ENCODE data around the gene ADPRM. TPM values are rescaled to one million over a fixed set of nuclear protein-coding genes. Genes with fewer than 3 reads are reported as not detected.

The ADPRM gene
- total RNA-seq (10 to 100 TPM; 76.7 to 80.2 TPM), polyA plus RNA-seq (10 to 100 TPM; 69.4 to 91.5 (median 74.2) TPM), total RNA-seq (11.1 to 52.2 (median 28.9) reads per million in 6 experiments)

- Mint-ChIP-seq H3K4me1 (peaks cover 23 to 70% (median 66%) of the 10 kb centered on the region in 4 donors), H3K36me3 (peaks cover 7 to 37% (median 10%) of the 10 kb centered on the region in 3 donors), H3K27ac (peak within 1 kb of the TSS; percentile 94 to 99 (median 97)), H3K4me3 (peak within 1 kb of the TSS; percentile 91 to 99 (median 95)), H3K9me3 (no peaks in the 10 kb centered on the region), H3K27me3 (no peaks in the 10 kb centered on the region)
- ATAC-seq: peak; percentile 88 to 90
- POLR2A ChIA-PET: interaction anchor here (0.7 to 1.1 kb wide), 5 partner anchors 8 to 44 kb away, joined by 3 to 9 read pairs (median 3); partner anchors contain the start of gene TMEM220
- peak; percentile 74 to 94 (median 86) for DNase-seq
These were observed at the start of gene ADPRM, which contains the start of gene SCO1 for GRCh38 chr17:10697092-10698081. Gene ADPRM, plus strand, starts transcription at chr17:10697594. Its CDS starts 7,333 bp downstream, at chr17:10704927. Gene SCO1, minus strand, starts transcription at chr17:10697533. Its CDS starts 26 bp downstream, at chr17:10697507.

DNA sequence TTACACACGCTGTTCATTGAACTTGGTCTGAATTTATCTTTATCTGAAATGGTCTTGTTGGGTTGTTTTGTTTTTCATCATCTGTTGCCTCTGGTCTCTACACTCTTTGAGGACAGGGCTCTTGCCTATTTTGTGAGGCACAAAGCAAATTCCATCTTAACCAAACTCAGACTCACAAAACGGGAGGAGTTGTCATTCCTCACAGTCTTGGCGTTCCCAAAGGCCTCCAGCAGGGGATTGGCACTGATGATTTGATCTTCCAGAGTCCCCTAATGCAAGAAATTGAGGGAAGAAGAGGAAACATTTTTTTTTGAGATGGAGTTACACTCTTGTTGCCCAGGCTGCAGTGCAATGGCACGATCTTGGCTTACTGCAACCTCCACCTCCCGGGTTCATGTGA lies 49.0 kb upstream of the ADPRM start:
- no peaks in the 10 kb centered on the region for H3K27me3 Mint-ChIP-seq
- ATAC-seq (no peak), DNase-seq (no peak)
- peaks cover 8 to 14% (median 10%) of the 10 kb centered on the region in 4 donors for H3K4me1 Mint-ChIP-seq
- H3K27ac Mint-ChIP-seq: peak overlapping the region in 2 of 10 donors; percentile 26 to 41
- POLR2A ChIA-PET: no interaction called here
- peaks cover 6 to 33% (median 22%) of the 10 kb centered on the region in 3 donors for H3K36me3 Mint-ChIP-seq
- no peaks in the 10 kb centered on the region for H3K9me3 Mint-ChIP-seq
- H3K4me3 Mint-ChIP-seq: no peak overlapping the region

- Mint-ChIP-seq H3K9me3 (no peaks in the 10 kb centered on the region), H3K27me3 (no peaks in the 10 kb centered on the region), H3K4me1 (peaks cover 11 to 20% (median 14%) of the 10 kb centered on the region in 4 donors), H3K27ac (peak overlapping the region in 1 of 10 donors; percentile 8), H3K4me3 (no peak overlapping the region), H3K36me3 (peaks cover 6 to 27% (median 22%) of the 10 kb centered on the region in 3 donors)
- POLR2A ChIA-PET: no interaction called here
- ATAC-seq: no peak
- DNase-seq: no peak
These were observed 48.4 kb upstream of the ADPRM start for GRCh38 chr17:10648956-10649355.

DNA sequence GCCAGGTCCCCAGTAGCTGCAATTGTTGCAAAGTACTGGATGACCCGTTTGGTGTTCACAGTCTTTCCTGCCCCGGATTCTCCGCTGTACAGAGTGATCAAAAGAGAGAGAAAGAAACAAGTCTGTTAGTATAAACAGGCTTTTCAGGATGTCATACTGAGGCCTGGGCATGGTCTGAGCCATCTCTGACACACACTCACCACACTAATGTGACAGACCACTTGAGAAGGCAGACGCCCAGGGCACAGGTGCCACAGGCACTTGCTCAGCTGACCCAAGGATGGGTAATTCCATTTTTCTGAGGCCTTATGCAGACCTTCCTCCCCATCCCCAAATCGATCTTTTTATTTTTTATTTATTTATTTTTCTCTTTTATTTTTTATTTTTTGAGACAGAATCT lies 47.8 kb upstream of the ADPRM start:
- H3K27ac Mint-ChIP-seq: peak overlapping the region in 1 of 10 donors; percentile 15

DNA sequence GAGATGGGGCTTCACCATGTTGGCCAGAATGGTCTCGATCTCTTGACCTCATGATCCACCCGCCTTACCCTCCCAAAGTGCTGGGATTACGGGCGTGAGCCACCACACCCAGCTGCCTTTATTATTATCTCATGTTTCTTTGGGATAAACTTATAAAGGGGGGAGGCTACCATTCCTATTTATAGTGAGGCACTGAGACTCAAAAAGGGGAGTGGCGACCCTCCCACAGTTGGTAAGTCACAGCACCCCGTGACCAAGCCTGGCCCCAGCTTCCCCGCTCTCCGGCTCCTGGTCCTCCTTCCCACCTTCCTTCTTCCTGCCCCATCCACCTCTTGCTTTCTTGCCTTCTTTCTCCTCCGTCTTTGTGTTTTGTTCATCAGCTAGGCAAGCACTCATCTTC lies 45.5 kb upstream of the ADPRM start:
- ATAC-seq: no peak
- H3K36me3 Mint-ChIP-seq: peaks cover 0 to 11% (median 9%) of the 10 kb centered on the region in 3 donors
- no peaks in the 10 kb centered on the region for H3K27me3 Mint-ChIP-seq
- POLR2A ChIA-PET: no interaction called here
- peaks cover 11 to 24% (median 17%) of the 10 kb centered on the region in 4 donors for H3K4me1 Mint-ChIP-seq
- H3K4me3 Mint-ChIP-seq: no peak overlapping the region
- H3K27ac Mint-ChIP-seq: peak overlapping the region in 5 of 10 donors; percentile 27 to 74 (median 40)
- no peak for DNase-seq
- no peaks in the 10 kb centered on the region for H3K9me3 Mint-ChIP-seq

More for the DNA sequence above, 47.8 kb upstream of the ADPRM start:
- no peak for DNase-seq
- Mint-ChIP-seq H3K27me3 (no peaks in the 10 kb centered on the region), H3K9me3 (no peaks in the 10 kb centered on the region), H3K4me1 (peaks cover 11 to 24% (median 17%) of the 10 kb centered on the region in 4 donors), H3K36me3 (peaks cover 0 to 21% (median 15%) of the 10 kb centered on the region in 3 donors), H3K4me3 (no peak overlapping the region)
- ATAC-seq: no peak
- POLR2A ChIA-PET: no interaction called here

DNA sequence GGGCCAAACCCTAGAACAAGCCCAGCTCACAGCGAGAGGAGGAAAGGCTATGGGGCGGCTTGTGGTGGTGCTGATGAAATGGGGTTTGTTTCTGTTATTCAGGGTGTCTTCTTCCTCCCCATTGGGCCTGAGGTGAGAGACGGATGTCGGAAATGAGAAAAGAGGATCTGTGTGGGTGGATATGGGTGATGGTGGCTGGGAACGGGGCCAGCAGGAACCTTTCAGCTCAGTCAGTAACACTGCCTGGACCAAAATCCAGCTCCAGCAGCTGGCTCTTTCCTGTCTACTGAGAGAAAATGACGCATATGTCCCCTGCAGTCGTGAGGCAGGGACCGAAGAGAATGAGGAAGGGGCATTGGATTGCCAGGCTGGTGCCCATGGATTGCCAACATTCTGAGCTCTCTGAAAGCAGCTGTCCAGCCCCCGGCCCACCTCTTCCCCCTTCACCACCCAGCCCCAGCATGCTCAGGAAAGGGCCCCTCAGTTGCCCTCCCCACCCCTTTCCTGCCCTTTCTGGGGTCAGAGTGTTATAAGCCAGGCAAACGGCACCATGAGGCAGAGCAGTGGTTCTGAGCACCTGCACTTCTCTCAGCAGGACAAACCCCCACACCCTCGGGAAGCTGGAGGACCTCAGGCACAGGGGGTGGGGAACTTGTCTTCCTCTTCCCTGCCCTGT lies 44.3 kb upstream of the ADPRM start:
- no peaks in the 10 kb centered on the region for H3K9me3 Mint-ChIP-seq
- peaks cover 11 to 24% (median 17%) of the 10 kb centered on the region in 4 donors for H3K4me1 Mint-ChIP-seq
- POLR2A ChIA-PET: interaction anchor here (0.6 kb wide), 1 partner anchor 11 kb away, joined by 5 read pairs; no protein-coding TSS in a partner anchor
- H3K4me3 Mint-ChIP-seq: peak overlapping the region in 7 of 10 donors; percentile 13 to 75 (median 50)
- peak in 2 of 10 donors; percentile 18 to 26 for DNase-seq
- H3K27ac Mint-ChIP-seq: peak overlapping the region in 7 of 10 donors; percentile 13 to 85 (median 77)
- peaks cover 0 to 10% (median 9%) of the 10 kb centered on the region in 3 donors for H3K36me3 Mint-ChIP-seq
- no peaks in the 10 kb centered on the region for H3K27me3 Mint-ChIP-seq
- ATAC-seq: peak in 1 of 2 donors; percentile 79

GRCh38 chr17:10653987-10654386 lies 43.4 kb upstream of the ADPRM start:
- no peaks in the 10 kb centered on the region for H3K27me3 Mint-ChIP-seq
- peak overlapping the region in 3 of 10 donors; percentile 35 to 92 (median 70) for H3K27ac Mint-ChIP-seq
- DNase-seq (no peak), ATAC-seq (no peak)
- POLR2A ChIA-PET: no interaction called here
- peaks cover 13 to 24% (median 17%) of the 10 kb centered on the region in 4 donors for H3K4me1 Mint-ChIP-seq
- H3K4me3 Mint-ChIP-seq: peak overlapping the region in 2 of 10 donors; percentile 13 to 75
- H3K9me3 Mint-ChIP-seq: no peaks in the 10 kb centered on the region
- H3K36me3 Mint-ChIP-seq: peaks cover 0 to 9% (median 6%) of the 10 kb centered on the region in 3 donors

DNA sequence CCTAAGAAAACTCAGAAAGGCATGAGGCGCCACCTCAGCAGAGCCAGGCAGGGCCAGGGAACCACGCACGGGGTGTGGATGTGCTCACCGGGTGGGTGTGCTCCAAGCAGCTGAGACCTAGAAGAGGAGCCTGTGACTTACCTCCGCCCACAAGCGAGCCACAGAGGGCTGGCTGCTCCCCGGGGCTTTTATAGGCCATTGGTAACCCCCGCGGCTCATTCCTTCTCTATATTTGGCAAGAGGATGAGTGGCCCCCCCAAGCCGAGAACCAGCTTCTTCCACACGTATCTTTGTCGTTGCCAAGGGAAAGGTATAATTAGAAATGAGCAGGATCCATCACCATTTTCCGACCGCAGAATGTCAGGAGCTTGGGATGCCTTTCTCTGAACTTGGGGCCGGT lies 40.2 kb upstream of the ADPRM start, which contains the start of gene MYH3:
TSS of gene MYH3 (minus strand) at position 162 of the 400 bp plus-strand sequence. CDS start 2,245 bp downstream, outside the sequence.
- peaks cover 11 to 21% (median 15%) of the 10 kb centered on the region in 4 donors for H3K4me1 Mint-ChIP-seq
- H3K36me3 Mint-ChIP-seq: peaks cover 0 to 16% (median 6%) of the 10 kb centered on the region in 3 donors
- H3K9me3 Mint-ChIP-seq: no peaks in the 10 kb centered on the region
- H3K4me3 Mint-ChIP-seq: no peak within 1 kb of the TSS
- POLR2A ChIA-PET: no interaction called here
- no peaks in the 10 kb centered on the region for H3K27me3 Mint-ChIP-seq
- DNase-seq (no peak), ATAC-seq (no peak)
- peak within 1 kb of the TSS in 1 of 10 donors; percentile 70 for H3K27ac Mint-ChIP-seq

- DNase-seq (no peak), ATAC-seq (no peak)
- Mint-ChIP-seq H3K27ac (peak overlapping the region in 1 of 10 donors; percentile 70), H3K4me1 (peaks cover 8 to 15% (median 12%) of the 10 kb centered on the region in 4 donors), H3K36me3 (peaks cover 0 to 20% (median 5%) of the 10 kb centered on the region in 3 donors), H3K27me3 (no peaks in the 10 kb centered on the region), H3K4me3 (no peak overlapping the region), H3K9me3 (no peaks in the 10 kb centered on the region)
- POLR2A ChIA-PET: no interaction called here
These were observed 39.5 kb upstream of the ADPRM start for GRCh38 chr17:10657879-10658278.

DNA sequence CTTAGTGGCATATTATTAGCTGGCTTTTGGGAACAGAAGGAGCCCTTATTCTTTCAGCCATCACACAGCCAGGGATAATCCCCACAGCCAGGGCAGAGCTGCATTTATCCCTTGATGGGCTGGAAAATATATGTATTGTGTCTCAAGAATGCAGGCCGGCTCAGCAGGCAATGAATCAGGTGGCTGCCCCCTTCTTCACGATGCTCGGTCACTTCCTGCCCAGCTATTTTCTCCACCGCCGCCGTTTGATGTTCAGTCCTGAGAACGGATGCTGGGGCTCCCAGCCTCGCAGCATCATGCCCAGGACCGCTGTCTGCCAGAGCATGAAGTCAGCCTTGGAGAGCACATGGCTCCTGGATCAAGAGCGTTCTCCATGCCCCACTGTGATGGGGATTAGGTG lies 36.0 kb upstream of the ADPRM start:
- Mint-ChIP-seq H3K9me3 (no peaks in the 10 kb centered on the region), H3K27ac (peak overlapping the region in 3 of 10 donors; percentile 41 to 82 (median 51)), H3K36me3 (peaks cover 0 to 38% (median 7%) of the 10 kb centered on the region in 3 donors), H3K4me1 (peaks cover 0 to 2% (median 0%) of the 10 kb centered on the region in 4 donors), H3K4me3 (no peak overlapping the region), H3K27me3 (no peaks in the 10 kb centered on the region)
- DNase-seq (no peak), ATAC-seq (no peak)
- POLR2A ChIA-PET: no interaction called here

DNA sequence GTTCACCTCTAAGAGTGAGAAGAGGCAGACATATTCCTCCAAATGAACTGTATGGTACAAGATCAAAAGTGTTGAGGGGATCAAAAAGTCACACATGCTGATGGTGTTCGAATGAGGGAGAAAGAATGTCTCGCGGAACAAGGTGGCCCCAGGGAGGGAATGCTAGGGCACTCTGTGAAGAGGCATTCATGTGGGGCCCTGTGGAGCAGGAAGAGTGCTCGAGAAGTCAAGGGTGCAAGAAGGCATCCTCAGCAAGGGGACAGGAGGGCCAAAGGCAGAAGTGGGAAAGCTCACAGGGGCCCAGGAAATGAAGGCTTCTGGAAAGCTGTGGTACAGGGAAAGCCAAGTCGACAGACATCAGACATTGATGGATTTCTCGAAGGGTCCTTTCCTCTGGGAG lies 34.2 kb upstream of the ADPRM start:
- H3K27me3 Mint-ChIP-seq: no peaks in the 10 kb centered on the region
- peak overlapping the region in 1 of 10 donors; percentile 30 for H3K27ac Mint-ChIP-seq
- no peaks in the 10 kb centered on the region for H3K9me3 Mint-ChIP-seq
- H3K4me3 Mint-ChIP-seq: no peak overlapping the region
- DNase-seq: no peak
- POLR2A ChIA-PET: no interaction called here
- peaks cover 0 to 2% (median 0%) of the 10 kb centered on the region in 4 donors for H3K4me1 Mint-ChIP-seq
- peaks cover 0 to 44% (median 7%) of the 10 kb centered on the region in 3 donors for H3K36me3 Mint-ChIP-seq
- no peak for ATAC-seq

GRCh38 chr17:10664571-10664970 lies 32.8 kb upstream of the ADPRM start:
- Mint-ChIP-seq H3K4me1 (no peaks in the 10 kb centered on the region), H3K27me3 (no peaks in the 10 kb centered on the region), H3K9me3 (no peaks in the 10 kb centered on the region), H3K36me3 (peaks cover 0 to 37% (median 3%) of the 10 kb centered on the region in 3 donors), H3K27ac (peak overlapping the region in 1 of 10 donors; percentile 45), H3K4me3 (no peak overlapping the region)
- POLR2A ChIA-PET: interaction anchor here (0.7 kb wide), 1 partner anchor 11 kb away, joined by 5 read pairs; no protein-coding TSS in a partner anchor
- DNase-seq (no peak), ATAC-seq (no peak)
